SW480 (cell line): ENCODE results near the gene NLRP1.

Experiments
- DNase-seq: peaks from one replicate; pipeline ENCODE4 v3.0.0-alpha.2; 2016; ENCODE audit warnings: low spot score

The NLRP1 gene

GRCh38 chr17:5516060-5516792, 68.1 kb downstream of the NLRP1 start:
- DNase-seq: peak; percentile 71

- DNase-seq: no peak
Measured at GRCh38 chr17:5514976-5515375, 69.3 kb downstream of the NLRP1 start.

- no peak for DNase-seq
Measured at GRCh38 chr17:5513628-5514027, 70.7 kb downstream of the NLRP1 start.

GRCh38 chr17:5511401-5512225, 72.7 kb downstream of the NLRP1 start:
- DNase-seq: no peak

- no peak for DNase-seq
Measured at GRCh38 chr17:5510771-5511170, 73.5 kb downstream of the NLRP1 start.

- DNase-seq: no peak
Measured at GRCh38 chr17:5509482-5509881, 74.8 kb downstream of the NLRP1 start.

- peak; percentile 31 for DNase-seq
Measured at GRCh38 chr17:5508810-5509209, 75.5 kb downstream of the NLRP1 start.

- no peak for DNase-seq
Measured at GRCh38 chr17:5506307-5506706, 78.0 kb downstream of the NLRP1 start.

GRCh38 chr17:5502552-5502951, 81.8 kb downstream of the NLRP1 start:
- DNase-seq: no peak

GRCh38 chr17:5501685-5502084, 82.6 kb downstream of the NLRP1 start:
- no peak for DNase-seq

GRCh38 chr17:5500589-5501391, 83.5 kb downstream of the NLRP1 start:
- DNase-seq: no peak

GRCh38 chr17:5500247-5500588, 84.1 kb downstream of the NLRP1 start:
- no peak for DNase-seq

- DNase-seq: no peak
Measured at GRCh38 chr17:5499476-5500231, 84.7 kb downstream of the NLRP1 start.

- DNase-seq: no peak
Measured at GRCh38 chr17:5492970-5493369, 91.3 kb downstream of the NLRP1 start.

GRCh38 chr17:5488752-5489151, 95.6 kb downstream of the NLRP1 start:
- DNase-seq: no peak

- peak; percentile 99 for DNase-seq
Measured at GRCh38 chr17:5486206-5487124, 97.8 kb downstream of the NLRP1 start, which contains the start of gene MIS12. Gene MIS12 (plus strand): TSS chr17:5486566. CDS start chr17:5488863, 2,297 bp downstream.

GRCh38 chr17:5485270-5486205, 98.8 kb downstream of the NLRP1 start, which contains the start of gene DERL2:
Gene DERL2 (minus strand): TSS chr17:5486178. CDS start chr17:5486161, 17 bp downstream.
- DNase-seq: peak; percentile 28

- no peak for DNase-seq
Measured at GRCh38 chr17:5481451-5481850, 102.9 kb downstream of the NLRP1 start.

GRCh38 chr17:5480962-5481361, 103.3 kb downstream of the NLRP1 start:
- no peak for DNase-seq
